Large intestine (tissue), 3 donors: ENCODE data around the gene EPM2A. TPM values are rescaled to one million over a fixed set of nuclear protein-coding genes. Genes with fewer than 3 reads are reported as not detected.

Experiments
- DNase-seq, 2 donors: peaks; one replicate each; pipeline versions ENCODE4 v3.0.0 to v3.0.0-alpha.2; 2013
- H3K27ac ChIP-seq: one replicate; pipeline ENCODE4 v1.5.1; 2013; ENCODE audit warnings: low read length
- H3K27me3 ChIP-seq: 2 replicates; pipeline ENCODE4 v1.6.1; 2013; ENCODE audit warnings: low read length; ENCODE audit not compliant: control insufficient read depth, insufficient read depth
- H3K36me3 ChIP-seq: 2 replicates; pipeline ENCODE4 v1.6.1; 2013; ENCODE audit warnings: low read length; ENCODE audit not compliant: control insufficient read depth, insufficient read depth
- H3K4me1 ChIP-seq: one replicate; pipeline ENCODE4 v1.6.1; 2013; ENCODE audit warnings: low read length; ENCODE audit not compliant: control insufficient read depth, insufficient read depth
- H3K4me3 ChIP-seq: one replicate; pipeline ENCODE4 v1.5.1; 2013; ENCODE audit warnings: low read length
- H3K9me3 ChIP-seq: one replicate; pipeline ENCODE4 v1.6.1; 2013; ENCODE audit warnings: mild to moderate bottlenecking, low read depth, low read length, moderate library complexity; ENCODE audit not compliant: control insufficient read depth
- WGBS: methylation state at CpG from one replicate; pipeline ENCODE4 v1.1.5; 2013; ENCODE audit warnings: low lambda C conversion rate; ENCODE audit not compliant: insufficient coverage; 5-methylcytosine and 5-hydroxymethylcytosine counted together
- polyA plus RNA-seq: library from polyadenylated mRNA; unstranded; fragments of 120-200 nt; gene quantifications from one replicate; pipeline ENCODE4 v1.2.1, GENCODE V29; 2013

EPM2A gene
- polyA plus RNA-seq, 1 donor: 7.0 TPM

- DNase-seq: no peak
- Histone ChIP-seq H3K9me3 (no peaks in the 10 kb centered on the region), H3K4me3 (no peak overlapping the region), H3K27ac (no peak overlapping the region), H3K36me3 (peaks cover 2% of the 10 kb centered on the region), H3K4me1 (no peaks in the 10 kb centered on the region), H3K27me3 (no peaks in the 10 kb centered on the region)
- no CpG with 5 or more reads among the region's 1 CpG for WGBS
Measured at GRCh38 chr6:145623231-145623630, 112.1 kb downstream of the EPM2A start.

- no peak overlapping the region for H3K27ac ChIP-seq
- 88% methylated on average over 1 of the region's 1 CpG for WGBS
- H3K4me3 ChIP-seq: no peak overlapping the region
- H3K27me3 ChIP-seq: no peaks in the 10 kb centered on the region
- no peak for DNase-seq
- no peaks in the 10 kb centered on the region for H3K36me3 ChIP-seq
- H3K9me3 ChIP-seq: no peaks in the 10 kb centered on the region
- H3K4me1 ChIP-seq: no peaks in the 10 kb centered on the region
Measured at GRCh38 chr6:145621776-145622175, 113.5 kb downstream of the EPM2A start.

- H3K4me3 ChIP-seq: no peak overlapping the region
- no peaks in the 10 kb centered on the region for H3K36me3 ChIP-seq
- no CpG with 5 or more reads among the region's 7 CpGs for WGBS
- no peaks in the 10 kb centered on the region for H3K9me3 ChIP-seq
- no peaks in the 10 kb centered on the region for H3K27me3 ChIP-seq
- H3K4me1 ChIP-seq: no peaks in the 10 kb centered on the region
- H3K27ac ChIP-seq: no peak overlapping the region
- no peak for DNase-seq
Measured at GRCh38 chr6:145620088-145620487, 115.2 kb downstream of the EPM2A start.

- Histone ChIP-seq H3K4me3 (no peak overlapping the region), H3K27me3 (no peaks in the 10 kb centered on the region), H3K9me3 (no peaks in the 10 kb centered on the region), H3K4me1 (no peaks in the 10 kb centered on the region), H3K36me3 (no peaks in the 10 kb centered on the region), H3K27ac (no peak overlapping the region)
- DNase-seq: no peak
- no CpG with 5 or more reads among the region's 1 CpG for WGBS
Measured at GRCh38 chr6:145609521-145609920, 125.8 kb downstream of the EPM2A start.

- Histone ChIP-seq H3K9me3 (no peaks in the 10 kb centered on the region), H3K27ac (no peak overlapping the region), H3K4me1 (no peaks in the 10 kb centered on the region), H3K36me3 (no peaks in the 10 kb centered on the region), H3K27me3 (no peaks in the 10 kb centered on the region), H3K4me3 (no peak overlapping the region)
- WGBS: 100% methylated on average over 1 of the region's 1 CpG
- no peak for DNase-seq
Measured at GRCh38 chr6:145608850-145609249, 126.5 kb downstream of the EPM2A start.

GRCh38 chr6:145603991-145604390, 131.3 kb downstream of the EPM2A start:
- H3K36me3 ChIP-seq: no peaks in the 10 kb centered on the region
- no peak for DNase-seq
- WGBS: 100% methylated on average over 1 of the region's 1 CpG
- no peak overlapping the region for H3K27ac ChIP-seq
- no peaks in the 10 kb centered on the region for H3K4me1 ChIP-seq
- H3K27me3 ChIP-seq: no peaks in the 10 kb centered on the region
- no peaks in the 10 kb centered on the region for H3K9me3 ChIP-seq
- H3K4me3 ChIP-seq: no peak overlapping the region

GRCh38 chr6:145603424-145603833, 131.9 kb downstream of the EPM2A start:
- no peaks in the 10 kb centered on the region for H3K4me1 ChIP-seq
- DNase-seq: no peak
- no peaks in the 10 kb centered on the region for H3K27me3 ChIP-seq
- no peak overlapping the region for H3K27ac ChIP-seq
- H3K36me3 ChIP-seq: no peaks in the 10 kb centered on the region
- H3K4me3 ChIP-seq: no peak overlapping the region
- H3K9me3 ChIP-seq: no peaks in the 10 kb centered on the region

GRCh38 chr6:145602726-145603326, 132.5 kb downstream of the EPM2A start:
- no CpG with 5 or more reads among the region's 4 CpGs for WGBS
- H3K27ac ChIP-seq: no peak overlapping the region
- no peak overlapping the region for H3K4me3 ChIP-seq
- no peaks in the 10 kb centered on the region for H3K9me3 ChIP-seq
- no peaks in the 10 kb centered on the region for H3K4me1 ChIP-seq
- H3K27me3 ChIP-seq: no peaks in the 10 kb centered on the region
- no peak for DNase-seq
- H3K36me3 ChIP-seq: no peaks in the 10 kb centered on the region

- Histone ChIP-seq H3K27ac (no peak overlapping the region), H3K4me1 (no peaks in the 10 kb centered on the region), H3K27me3 (no peaks in the 10 kb centered on the region), H3K9me3 (no peaks in the 10 kb centered on the region), H3K4me3 (no peak overlapping the region), H3K36me3 (no peaks in the 10 kb centered on the region)
- WGBS: 100% methylated on average over 1 of the region's 2 CpGs
- DNase-seq: no peak
Measured at GRCh38 chr6:145601397-145601796, 133.9 kb downstream of the EPM2A start.

GRCh38 chr6:145600299-145600698, 135.0 kb downstream of the EPM2A start:
- Histone ChIP-seq H3K4me1 (no peaks in the 10 kb centered on the region), H3K27me3 (no peaks in the 10 kb centered on the region), H3K27ac (no peak overlapping the region), H3K4me3 (no peak overlapping the region), H3K9me3 (no peaks in the 10 kb centered on the region), H3K36me3 (no peaks in the 10 kb centered on the region)
- DNase-seq: no peak
- WGBS: 78% methylated on average over 1 of the region's 2 CpGs

GRCh38 chr6:145588981-145589380, 146.3 kb downstream of the EPM2A start:
- no peaks in the 10 kb centered on the region for H3K36me3 ChIP-seq
- no peak overlapping the region for H3K4me3 ChIP-seq
- H3K27ac ChIP-seq: no peak overlapping the region
- no peaks in the 10 kb centered on the region for H3K27me3 ChIP-seq
- no peaks in the 10 kb centered on the region for H3K4me1 ChIP-seq
- no peaks in the 10 kb centered on the region for H3K9me3 ChIP-seq
- no peak for DNase-seq
- WGBS: 33% methylated on average over 1 of the region's 1 CpG
